Measurements from ENCODE around the gene SLC39A11. TPM values are rescaled to one million over a fixed set of nuclear protein-coding genes. Genes with fewer than 3 reads are reported as not detected.

SLC39A11 gene
- total RNA-seq, 1 experiment from 2014 or later: 18.6 TPM

GRCh38 chr17:72598695-72599094 is 493.8 kb downstream of the SLC39A11 start:
- no peak for DNase-seq (ENCODE audit: low spot score)
- no TSS peak for BruUV-seq (replicated peaks)
- Histone ChIP-seq H3K36me3 (ENCODE audit: insufficient read depth, low read length, poor library complexity, severe bottlenecking) (no peaks in the 10 kb centered on the region), H3K9me3 (ENCODE audit: low read depth, low read length, poor library complexity, severe bottlenecking) (no peaks in the 10 kb centered on the region), H3K27ac (ENCODE audit: low read depth, low read length, poor library complexity, severe bottlenecking) (no peak overlapping the region), H3K4me3 (ENCODE audit: low read depth, low read length, poor library complexity, severe bottlenecking) (no peak overlapping the region), H3K27me3 (replicated peaks; ENCODE audit: insufficient read depth, low read depth, low read length, poor library complexity) (peaks cover 15% of the 10 kb centered on the region), H3K4me1 (ENCODE audit: insufficient read depth, low read length, poor library complexity, severe bottlenecking) (no peaks in the 10 kb centered on the region)
- TF ChIP-seq CTCF (conservative IDR thresholded peaks at IDR 0.05; ENCODE audit: low read depth, low read length) (no peak), EZH2 (IDR thresholded peaks at IDR 0.05; ENCODE audit: borderline replicate concordance, low read depth, low read length, poor library complexity, severe bottlenecking) (no peak)
- CTCF ChIA-PET: no interaction called here
- POLR2A ChIA-PET (ENCODE audit: low non-redundant PET): no interaction called here
- intact Hi-C loops (cut with micrococcal nuclease; ENCODE audit: unreplicated experiment): no loop called here

DNA sequence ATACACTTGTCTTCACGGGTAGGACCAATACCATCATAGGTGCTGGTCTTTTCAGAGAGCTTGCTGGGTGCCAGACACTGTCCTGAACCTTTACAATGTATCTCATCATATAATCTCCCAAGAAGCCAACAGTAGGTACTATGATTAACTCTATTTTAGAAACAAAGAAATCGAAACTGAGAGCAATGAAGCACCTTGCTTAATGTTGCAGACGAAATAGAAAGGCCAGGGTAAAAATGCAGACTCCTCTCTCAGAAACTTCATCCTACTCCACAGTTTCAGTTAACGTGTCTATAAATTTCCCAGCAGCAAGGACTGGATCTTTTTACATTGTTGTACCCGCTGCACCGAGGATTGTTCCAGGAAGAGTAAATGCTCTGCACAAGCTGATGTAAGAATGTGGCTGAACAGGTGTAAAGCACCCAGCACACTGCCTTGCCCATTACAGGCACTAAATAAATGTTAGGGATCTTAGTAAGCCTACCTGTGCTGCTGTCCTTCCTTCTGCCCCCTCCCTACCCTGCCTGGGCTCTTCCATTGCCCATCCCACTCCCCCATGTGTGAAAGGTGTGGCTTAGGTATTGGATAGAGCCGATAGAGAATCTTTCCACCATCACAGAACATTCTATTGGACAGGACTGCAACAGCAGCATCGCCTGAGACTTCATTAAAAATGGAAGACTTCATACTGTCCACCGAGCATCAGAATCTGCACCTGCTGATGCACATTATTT is 495.0 kb downstream of the SLC39A11 start:
- H3K4me3 ChIP-seq (ENCODE audit: low read depth, low read length, poor library complexity, severe bottlenecking): no peak overlapping the region
- no TSS peak for BruUV-seq (replicated peaks)
- no peaks in the 10 kb centered on the region for H3K4me1 ChIP-seq (ENCODE audit: insufficient read depth, low read length, poor library complexity, severe bottlenecking)
- intact Hi-C loops (cut with micrococcal nuclease; ENCODE audit: unreplicated experiment): no loop called here
- H3K27me3 ChIP-seq (replicated peaks; ENCODE audit: insufficient read depth, low read depth, low read length, poor library complexity): peaks cover 15% of the 10 kb centered on the region
- no peak for DNase-seq (ENCODE audit: low spot score)
- H3K27ac ChIP-seq (ENCODE audit: low read depth, low read length, poor library complexity, severe bottlenecking): no peak overlapping the region
- TF ChIP-seq EZH2 (IDR thresholded peaks at IDR 0.05; ENCODE audit: borderline replicate concordance, low read depth, low read length, poor library complexity, severe bottlenecking): no peak
- H3K36me3 ChIP-seq (ENCODE audit: insufficient read depth, low read length, poor library complexity, severe bottlenecking): no peaks in the 10 kb centered on the region
- ChIA-PET POLR2A (ENCODE audit: low non-redundant PET) (no interaction called here), CTCF (no interaction called here)
- H3K9me3 ChIP-seq (ENCODE audit: low read depth, low read length, poor library complexity, severe bottlenecking): no peaks in the 10 kb centered on the region

Other genes with a start within 250 kb of the SLC39A11 start
- gene SSTR2, start 72.3 kb upstream of the SLC39A11 start, total RNA-seq (2021): 0.30 and 0.35 TPM in 2 replicates
- gene COG1, start 100.4 kb upstream of the SLC39A11 start, total RNA-seq (2021): 32.2 and 36.0 TPM in 2 replicates
- gene CPSF4L, start 169.2 kb upstream of the SLC39A11 start, total RNA-seq (2021): 0.24 TPM in 1 of 2 replicates, not detected in the other
- gene CDC42EP4, start 219.3 kb upstream of the SLC39A11 start, total RNA-seq (2021): 37.5 and 40.2 TPM in 2 replicates